HepG2 (cell line): Measurements from ENCODE around the gene IQCE. TPM values are rescaled to one million over a fixed set of nuclear protein-coding genes. Genes with fewer than 3 reads are reported as not detected.

Experiments
- ELF1 ChIP-seq: sonication (generic); formaldehyde crosslinking; IDR thresholded peaks from 2 replicates; pipeline ENCODE4 v1.4.0; 2020; ENCODE audit warnings: missing genetic modification reagents
- HOXD1 ChIP-seq: sonication (generic); formaldehyde crosslinking; IDR thresholded peaks from 2 replicates; pipeline ENCODE4 v1.5.0; 2020; ENCODE audit warnings: missing genetic modification reagents
- NRL ChIP-seq: sonication (generic); formaldehyde crosslinking; IDR thresholded peaks from 2 replicates; pipeline ENCODE4 v1.5.0; 2020; ENCODE audit warnings: missing genetic modification reagents, mild to moderate bottlenecking, moderate library complexity, borderline replicate concordance
- PAWR ChIP-seq: sonication (generic); formaldehyde crosslinking; IDR thresholded peaks from 2 replicates; pipeline ENCODE4 v1.4.0; 2020; ENCODE audit warnings: missing genetic modification reagents, mild to moderate bottlenecking, borderline replicate concordance
- PAXIP1 ChIP-seq: sonication (generic); formaldehyde crosslinking; conservative IDR thresholded peaks from 2 replicates; pipeline ENCODE4 v1.4.0; 2020; ENCODE audit warnings: mild to moderate bottlenecking, missing genetic modification reagents, moderate library complexity
- TGIF2 ChIP-seq: IDR thresholded peaks from 2 replicates; pipeline ENCODE4 v1.6.1; 2016; ENCODE audit warnings: control low read depth, missing compliant biosample characterization
- ZNF253 ChIP-seq: sonication (generic); formaldehyde crosslinking; IDR thresholded peaks from 2 replicates; pipeline ENCODE4 v1.8.0; 2022; ENCODE audit warnings: mild to moderate bottlenecking, missing genetic modification reagents, borderline replicate concordance
- ZNF264 ChIP-seq: sonication (generic); formaldehyde crosslinking; IDR thresholded peaks from 2 replicates; pipeline ENCODE4 v1.4.0; 2020; ENCODE audit warnings: missing genetic modification reagents
- ZNF557 ChIP-seq: sonication (generic); formaldehyde crosslinking; IDR thresholded peaks from 2 replicates; pipeline ENCODE4 v1.4.0; 2020; ENCODE audit warnings: missing genetic modification reagents
- ZNF687 ChIP-seq: sonication (generic); formaldehyde crosslinking; IDR thresholded peaks from 2 replicates; pipeline ENCODE4 v1.5.1; 2020; ENCODE audit warnings: mild to moderate bottlenecking, missing genetic modification reagents, moderate library complexity
- ZNF777 ChIP-seq: sonication (generic); formaldehyde crosslinking; IDR thresholded peaks from 2 replicates; pipeline ENCODE4 v1.4.0; 2020; ENCODE audit warnings: missing genetic modification reagents
- ZSCAN21 ChIP-seq: sonication (generic); formaldehyde crosslinking; IDR thresholded peaks from 2 replicates; pipeline ENCODE4 v1.8.0; 2022; ENCODE audit warnings: mild to moderate bottlenecking, missing genetic modification reagents, moderate library complexity, borderline replicate concordance
- ZSCAN31 ChIP-seq: sonication (generic); formaldehyde crosslinking; IDR thresholded peaks from 2 replicates; pipeline ENCODE4 v1.5.0; 2020; ENCODE audit warnings: low read depth, mild to moderate bottlenecking, missing genetic modification reagents
- polyA plus RNA-seq, 8 experiments: library from polyadenylated mRNA; depleted of rRNA in 3 of 8; stranded (reverse) in 7 of 8; unstranded in 1 of 8; fragments of >200 nt; fragmentation: Illumina TruSeq in 4 of 8; extraction: Trizol in 4 of 8; gene quantifications; 2 replicates each; pipeline versions ENCODE4 v1.2.1 to v1.2.3, GENCODE V29; 2011 to 2016; ENCODE audit warnings: low read depth in 4 of 8, missing spikeins in 1 of 8, mixed read lengths in 1 of 8; ENCODE audit not compliant: insufficient read depth in 1 of 8
- total RNA-seq, 5 experiments: library from RNA; depleted of rRNA; stranded (reverse); fragments of >200 nt; fragmentation: Illumina TruSeq; extraction: Trizol; gene quantifications; 2 replicates each; pipeline ENCODE4 v1.2.3, GENCODE V29; 2016; ENCODE audit warnings: low read depth in 1 of 5
- TF ChIP-seq, protein P1 (sequence below): IDR thresholded peaks from 2 replicates; pipeline ENCODE4 v1.6.1; 2016; ENCODE audit warnings: low read depth
- TF ChIP-seq, protein P2 (sequence below): IDR thresholded peaks from 2 replicates; pipeline ENCODE4 v1.6.1; 2012; ENCODE audit warnings: low read depth, low read length, improper control_type of control experiment
- TF ChIP-seq, protein P3 (sequence below): sonication (generic); formaldehyde crosslinking; IDR thresholded peaks from 2 replicates; pipeline ENCODE4 v1.4.0; 2020; ENCODE audit warnings: missing genetic modification reagents, low read depth, mild to moderate bottlenecking, borderline replicate concordance

Gene IQCE
- total and polyA plus RNA-seq, 2 of the 13 experiments (the other 11 are each of a cell fraction or from before 2014, with no cell fraction given): 1.5 to 2.5 TPM

DNA sequence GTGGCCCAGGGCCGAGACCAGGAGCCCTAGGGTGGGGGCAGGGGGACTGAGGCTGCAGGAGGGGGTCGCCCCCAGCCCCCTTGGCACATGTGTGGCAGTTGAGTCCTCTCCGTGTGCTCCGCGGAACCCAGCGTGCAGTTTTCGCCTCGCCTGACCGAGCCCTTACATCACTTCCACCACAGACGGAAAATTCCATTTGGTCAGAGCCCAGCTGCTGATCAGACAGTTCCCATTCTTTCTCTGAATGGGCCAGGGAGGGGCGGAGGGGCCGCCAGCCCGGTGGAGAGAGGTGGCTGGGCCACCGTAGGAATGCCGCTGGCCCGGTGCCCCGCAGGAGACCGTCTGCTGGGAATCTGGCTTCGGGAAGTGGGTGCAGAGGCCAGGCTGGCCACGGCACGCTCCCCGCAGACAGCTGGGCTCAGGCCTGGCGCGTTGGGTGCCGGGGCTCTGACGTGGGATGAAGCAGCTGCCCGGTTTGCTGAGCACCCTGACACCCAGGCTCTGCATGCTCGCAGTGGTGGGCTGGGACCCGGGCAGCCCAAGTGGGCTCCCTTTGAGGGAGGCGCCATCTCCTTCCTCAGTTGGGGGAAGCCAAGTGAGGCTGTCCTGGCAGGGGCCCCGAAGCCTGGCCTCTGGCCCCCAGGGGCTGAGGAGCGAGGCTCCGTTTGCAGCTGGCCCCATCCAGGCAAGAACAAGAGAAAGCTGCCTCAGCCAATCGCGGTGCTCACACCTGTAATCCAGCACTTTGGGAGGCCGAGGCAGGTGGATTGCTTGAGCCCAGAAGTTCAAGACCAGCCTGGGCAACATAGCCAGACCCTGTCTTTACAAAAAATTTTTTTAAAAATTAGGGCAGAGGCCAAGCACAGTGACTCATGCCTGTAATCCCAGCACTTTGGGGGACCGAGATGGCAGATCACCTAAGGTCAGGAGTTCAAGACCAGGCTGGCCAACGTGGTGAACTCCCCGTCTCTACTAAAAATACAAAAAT, 82.9 kb downstream of the IQCE start (continued):
- peak; percentile 95 for TF ChIP-seq ZNF687 (CRISPR knock-in tag)
- peak; percentile 65 for TF ChIP-seq ELF1 (CRISPR knock-in tag)
- TF ChIP-seq ZNF777 (CRISPR knock-in tag): peak; percentile 20; the same call in 1 of the 2 replicates
- TF ChIP-seq PAXIP1 (CRISPR knock-in tag): peak; percentile 46
- no peak for TF ChIP-seq HOXD1 (CRISPR knock-in tag)
- TF ChIP-seq PAWR: no peak
- 0 out of 2 replicates have a peak, but pooled peaks have one; percentile 67 for TF ChIP-seq ZSCAN31 (CRISPR knock-in tag)
- no peak for TF ChIP-seq ZSCAN21 (CRISPR knock-in tag)
- no peak for TF ChIP-seq ZNF557 (CRISPR knock-in tag)
- TF ChIP-seq, protein P1, sequence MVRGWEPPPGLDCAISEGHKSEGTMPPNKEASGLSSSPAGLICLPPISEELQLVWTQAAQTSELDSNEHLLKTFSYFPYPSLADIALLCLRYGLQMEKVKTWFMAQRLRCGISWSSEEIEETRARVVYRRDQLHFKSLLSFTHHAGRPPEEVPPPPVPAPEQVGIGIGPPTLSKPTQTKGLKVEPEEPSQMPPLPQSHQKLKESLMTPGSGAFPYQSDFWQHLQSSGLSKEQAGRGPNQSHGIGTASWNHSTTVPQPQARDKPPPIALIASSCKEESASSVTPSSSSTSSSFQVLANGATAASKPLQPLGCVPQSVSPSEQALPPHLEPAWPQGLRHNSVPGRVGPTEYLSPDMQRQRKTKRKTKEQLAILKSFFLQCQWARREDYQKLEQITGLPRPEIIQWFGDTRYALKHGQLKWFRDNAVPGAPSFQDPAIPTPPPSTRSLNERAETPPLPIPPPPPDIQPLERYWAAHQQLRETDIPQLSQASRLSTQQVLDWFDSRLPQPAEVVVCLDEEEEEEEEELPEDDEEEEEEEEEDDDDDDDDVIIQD: 0 out of 2 replicates have a peak, but pooled peaks have one; percentile 26
- no peak for TF ChIP-seq ZNF253 (CRISPR knock-in tag)
- no peak for TF ChIP-seq TGIF2
- TF ChIP-seq, protein P2, sequence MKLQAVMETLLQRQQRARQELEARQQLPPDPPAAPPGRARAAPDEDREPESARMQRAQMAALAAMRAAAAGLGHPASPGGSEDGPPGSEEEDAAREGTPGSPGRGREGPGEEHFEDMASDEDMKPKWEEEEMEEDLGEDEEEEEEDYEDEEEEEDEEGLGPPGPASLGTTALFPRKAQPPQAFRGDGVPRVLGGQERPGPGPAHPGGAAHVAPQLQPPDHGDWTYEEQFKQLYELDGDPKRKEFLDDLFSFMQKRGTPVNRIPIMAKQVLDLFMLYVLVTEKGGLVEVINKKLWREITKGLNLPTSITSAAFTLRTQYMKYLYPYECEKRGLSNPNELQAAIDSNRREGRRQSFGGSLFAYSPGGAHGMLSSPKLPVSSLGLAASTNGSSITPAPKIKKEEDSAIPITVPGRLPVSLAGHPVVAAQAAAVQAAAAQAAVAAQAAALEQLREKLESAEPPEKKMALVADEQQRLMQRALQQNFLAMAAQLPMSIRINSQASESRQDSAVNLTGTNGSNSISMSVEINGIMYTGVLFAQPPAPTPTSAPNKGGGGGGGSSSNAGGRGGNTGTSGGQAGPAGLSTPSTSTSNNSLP: no peak
- TF ChIP-seq, protein P3, sequence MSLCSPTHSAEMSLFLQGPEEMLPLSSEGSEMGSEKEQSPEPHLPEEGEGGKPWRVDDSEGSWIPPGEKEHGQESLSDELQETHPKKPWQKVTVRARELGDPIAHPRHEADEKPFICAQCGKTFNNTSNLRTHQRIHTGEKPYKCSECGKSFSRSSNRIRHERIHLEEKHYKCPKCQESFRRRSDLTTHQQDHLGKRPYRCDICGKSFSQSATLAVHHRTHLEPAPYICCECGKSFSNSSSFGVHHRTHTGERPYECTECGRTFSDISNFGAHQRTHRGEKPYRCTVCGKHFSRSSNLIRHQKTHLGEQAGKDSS: no peak
- TF ChIP-seq ZNF264: no peak
- TF ChIP-seq NRL (CRISPR knock-in tag): peak; percentile 58; the same call in 1 of the 2 replicates
